ENCODE measurements around the gene SQSTM1.

SQSTM1 gene

DNA sequence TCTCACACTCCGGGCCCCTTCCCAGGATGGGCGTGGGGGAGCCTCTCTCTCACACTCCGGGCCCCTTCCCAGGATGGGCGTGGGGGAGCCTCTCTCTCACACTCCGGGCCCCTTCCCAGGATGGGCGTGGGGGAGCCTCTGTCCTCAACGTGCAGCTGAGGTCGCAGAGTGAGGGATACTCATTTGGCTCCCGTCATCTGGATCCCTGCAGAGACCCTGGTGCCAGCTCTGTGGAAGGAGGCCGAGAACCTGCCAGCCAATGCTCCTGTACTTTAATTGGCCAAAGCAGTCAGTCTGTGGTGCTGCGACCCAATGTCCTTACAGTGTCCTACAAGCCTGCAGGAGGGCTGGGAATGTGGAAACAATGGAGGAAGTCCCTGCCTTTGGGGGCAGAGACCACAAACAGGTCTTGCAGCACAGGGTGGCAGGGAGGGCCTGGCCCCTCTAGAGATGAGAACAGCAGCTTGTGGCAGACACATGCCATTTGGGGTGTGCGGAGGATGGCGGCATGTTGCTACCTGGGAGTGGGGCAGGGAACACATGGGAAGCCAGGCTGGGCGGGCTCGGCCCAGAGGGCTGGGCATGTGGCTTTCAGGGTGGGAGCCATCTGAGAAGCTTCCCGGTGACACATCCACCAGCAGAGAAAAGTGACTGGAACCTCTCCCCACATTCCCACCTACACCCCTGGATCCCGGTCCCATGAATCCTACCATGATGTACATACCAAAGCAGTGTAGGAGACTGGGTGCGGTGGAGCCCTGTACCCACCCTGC is 51.5 kb downstream of the SQSTM1 start:
- POLR2A ChIA-PET (ENCODE audit: low non-redundant PET) = no interaction called here
- no peak for DNase-seq (ENCODE audit: low spot score)
- TF ChIP-seq, protein P1, sequence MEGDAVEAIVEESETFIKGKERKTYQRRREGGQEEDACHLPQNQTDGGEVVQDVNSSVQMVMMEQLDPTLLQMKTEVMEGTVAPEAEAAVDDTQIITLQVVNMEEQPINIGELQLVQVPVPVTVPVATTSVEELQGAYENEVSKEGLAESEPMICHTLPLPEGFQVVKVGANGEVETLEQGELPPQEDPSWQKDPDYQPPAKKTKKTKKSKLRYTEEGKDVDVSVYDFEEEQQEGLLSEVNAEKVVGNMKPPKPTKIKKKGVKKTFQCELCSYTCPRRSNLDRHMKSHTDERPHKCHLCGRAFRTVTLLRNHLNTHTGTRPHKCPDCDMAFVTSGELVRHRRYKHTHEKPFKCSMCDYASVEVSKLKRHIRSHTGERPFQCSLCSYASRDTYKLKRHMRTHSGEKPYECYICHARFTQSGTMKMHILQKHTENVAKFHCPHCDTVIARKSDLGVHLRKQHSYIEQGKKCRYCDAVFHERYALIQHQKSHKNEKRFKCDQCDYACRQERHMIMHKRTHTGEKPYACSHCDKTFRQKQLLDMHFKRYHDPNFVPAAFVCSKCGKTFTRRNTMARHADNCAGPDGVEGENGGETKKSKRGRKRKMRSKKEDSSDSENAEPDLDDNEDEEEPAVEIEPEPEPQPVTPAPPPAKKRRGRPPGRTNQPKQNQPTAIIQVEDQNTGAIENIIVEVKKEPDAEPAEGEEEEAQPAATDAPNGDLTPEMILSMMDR (conservative IDR thresholded peaks at IDR 0.05; ENCODE audit: low read depth) = no peak
- no peak overlapping the region for H3K27ac ChIP-seq
- CTCF ChIA-PET = no interaction called here

DNA sequence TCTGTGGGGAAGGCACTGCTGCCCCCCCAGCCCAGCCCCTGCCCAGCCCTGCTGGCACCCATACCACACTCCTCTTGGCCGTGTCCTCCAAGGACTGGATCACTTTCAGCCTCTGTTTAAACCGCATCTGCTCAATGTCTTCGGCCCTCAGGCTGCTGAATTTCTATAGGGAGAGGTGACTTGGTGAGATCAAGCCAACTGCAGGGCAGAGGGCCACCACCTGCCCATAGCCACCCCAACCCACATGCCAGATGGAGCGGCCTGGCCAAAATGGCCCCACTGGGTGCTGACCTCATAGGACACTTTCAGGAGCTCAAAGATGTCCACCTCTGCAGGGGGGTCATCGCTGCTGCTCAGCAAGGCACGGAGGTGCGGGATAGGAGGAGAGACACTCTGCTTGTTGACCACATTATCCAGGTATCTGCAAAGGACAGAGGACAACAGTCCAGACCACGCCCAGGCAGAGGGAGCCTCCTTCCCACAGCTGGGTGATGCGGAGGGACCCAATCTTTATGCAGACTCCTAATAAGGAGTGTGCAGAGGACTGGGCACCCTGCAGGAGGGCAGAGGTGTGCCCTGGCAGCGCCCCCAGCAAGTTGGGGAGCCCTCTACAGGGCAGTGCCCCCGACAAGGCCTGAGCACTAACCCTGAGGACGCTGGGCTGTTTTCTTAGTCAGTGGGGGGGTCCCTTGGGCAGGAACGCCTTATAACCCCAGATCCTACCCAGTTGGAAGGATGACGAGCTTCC is 52.3 kb downstream of the SQSTM1 start:
- CTCF ChIA-PET = interaction anchor here (0.7 kb wide), 1 partner anchor 452 kb away, joined by 3 read pairs; no protein-coding TSS in a partner anchor
- H3K27ac ChIP-seq = no peak overlapping the region
- TF ChIP-seq, protein P1 (conservative IDR thresholded peaks at IDR 0.05; ENCODE audit: low read depth) = no peak
- no peak for DNase-seq (ENCODE audit: low spot score)
- POLR2A ChIA-PET (ENCODE audit: low non-redundant PET) = no interaction called here

DNA sequence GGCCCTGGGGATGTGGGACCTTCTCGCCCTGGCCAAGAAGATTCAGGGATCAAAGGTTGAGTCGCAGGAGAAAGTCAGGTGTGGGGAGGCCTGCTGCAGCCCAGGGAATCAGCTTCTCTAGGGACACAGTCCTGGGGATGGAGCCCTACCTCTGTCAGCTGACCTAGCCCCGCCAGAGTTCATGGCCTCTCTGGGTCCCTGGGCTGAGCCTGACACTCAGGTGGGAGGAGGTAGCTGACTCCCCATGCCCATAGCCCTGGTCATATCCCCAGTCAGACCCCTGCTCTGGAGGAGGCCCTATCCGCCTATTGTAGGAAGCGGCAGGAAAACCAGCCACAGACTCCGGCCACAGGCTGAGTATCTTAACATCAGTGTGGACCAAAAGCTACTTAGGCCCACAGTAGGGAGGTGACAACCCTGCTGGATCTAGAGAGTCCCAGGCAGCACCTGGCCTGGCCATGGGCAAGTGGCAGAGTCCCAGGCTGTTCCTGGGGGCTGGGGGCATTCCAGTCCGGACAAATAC is 52.9 kb downstream of the SQSTM1 start:
- DNase-seq (ENCODE audit: low spot score) = no peak
- TF ChIP-seq, protein P1 (conservative IDR thresholded peaks at IDR 0.05; ENCODE audit: low read depth) = no peak
- ChIA-PET CTCF (no interaction called here), POLR2A (ENCODE audit: low non-redundant PET) (no interaction called here)
- no peak overlapping the region for H3K27ac ChIP-seq

DNA sequence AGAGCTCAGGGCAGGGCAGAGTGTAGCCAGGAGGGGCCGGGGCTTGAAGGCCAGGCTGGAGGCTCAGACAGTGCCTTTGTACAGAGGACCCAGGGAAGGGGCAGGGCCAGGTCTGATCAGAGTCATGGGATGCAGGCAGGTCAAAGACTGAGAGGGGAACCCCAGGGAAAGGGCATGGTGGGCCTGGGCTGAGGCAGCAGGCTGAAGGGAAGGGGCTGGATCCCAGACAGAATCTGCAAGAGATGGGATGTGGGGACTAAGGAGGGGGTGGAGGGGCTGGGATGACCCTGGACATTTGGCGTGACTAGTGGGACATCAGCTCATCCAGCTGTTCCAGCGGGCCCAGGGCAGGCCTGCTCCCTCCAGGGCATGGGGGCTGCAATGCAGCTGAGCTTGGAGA is 53.4 kb downstream of the SQSTM1 start:
- TF ChIP-seq, protein P1 (conservative IDR thresholded peaks at IDR 0.05; ENCODE audit: low read depth) = no peak
- H3K27ac ChIP-seq = no peak overlapping the region
- no peak for DNase-seq (ENCODE audit: low spot score)
- CTCF ChIA-PET = no interaction called here
- POLR2A ChIA-PET (ENCODE audit: low non-redundant PET) = no interaction called here

DNA sequence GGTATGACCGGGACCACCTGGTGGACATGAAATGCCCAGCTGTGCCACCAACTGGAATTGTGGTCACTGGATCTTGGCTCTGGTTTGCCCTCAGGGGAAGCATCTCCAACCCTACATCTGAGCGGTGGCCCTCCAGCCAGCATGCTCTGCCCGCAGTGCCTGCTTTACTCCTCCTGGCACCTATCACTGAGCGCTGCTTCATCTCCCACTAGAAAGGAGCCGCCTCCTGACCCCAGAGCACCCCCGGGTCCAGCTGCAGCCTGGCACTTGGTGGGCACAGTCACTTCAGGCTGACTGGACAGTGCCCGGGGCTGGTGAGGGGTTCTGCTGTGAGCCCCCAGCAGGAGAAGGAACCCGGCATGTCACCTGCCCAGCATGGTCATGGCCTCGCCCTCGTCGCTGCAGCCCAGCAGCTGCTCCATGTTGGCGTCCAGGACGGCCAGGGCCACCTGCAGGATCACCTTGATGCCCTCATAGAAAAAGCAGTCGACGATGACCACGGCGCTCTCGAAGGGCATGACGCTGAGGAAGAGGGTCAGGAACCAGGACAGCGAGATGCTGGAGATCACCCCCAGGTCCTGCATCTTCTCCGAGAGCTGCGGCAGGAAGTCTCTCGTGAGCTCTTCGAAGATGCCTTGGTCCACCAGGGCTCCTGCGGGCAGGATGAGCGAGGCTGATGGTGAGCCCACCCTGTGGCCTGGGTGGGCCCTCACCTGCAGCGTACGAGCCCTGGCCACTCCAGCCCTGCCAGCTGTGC is 54.0 kb downstream of the SQSTM1 start:
- H3K27ac ChIP-seq = no peak overlapping the region
- ChIA-PET POLR2A (ENCODE audit: low non-redundant PET) (no interaction called here), CTCF (no interaction called here)
- DNase-seq (ENCODE audit: low spot score) = no peak
- TF ChIP-seq, protein P1 (conservative IDR thresholded peaks at IDR 0.05; ENCODE audit: low read depth) = no peak
